ENCODE data around the gene SPAG4. TPM values are rescaled to one million over a fixed set of nuclear protein-coding genes. Genes with fewer than 3 reads are reported as not detected.

SPAG4 gene
- total RNA-seq, 2 experiments from 2014 or later = 2.6 to 5.0 TPM

GRCh38 chr20:35627121-35627520 is 11.5 kb downstream of the SPAG4 start:
- Mint-ChIP-seq H3K4me3 (no peak overlapping the region), H3K36me3 (ENCODE audit: low read depth) (peaks cover 43% of the 10 kb centered on the region), H3K9me3 (ENCODE audit: insufficient read depth) (no peaks in the 10 kb centered on the region), H3K27ac (no peak overlapping the region), H3K27me3 (ENCODE audit: low read depth) (no peaks in the 10 kb centered on the region), H3K4me1 (ENCODE audit: low read depth) (no peaks in the 10 kb centered on the region)
- ChIA-PET POLR2A (no interaction called here), CTCF (interaction anchor here (1.0 kb wide), 1 partner anchor 8 kb away, joined by 6 read pairs; no protein-coding TSS in a partner anchor)
- no peak for ATAC-seq
- no peak for DNase-seq

GRCh38 chr20:35629427-35630145 is 14.0 kb downstream of the SPAG4 start:
- Mint-ChIP-seq H3K4me1 (ENCODE audit: low read depth) (no peaks in the 10 kb centered on the region), H3K4me3 (no peak overlapping the region), H3K9me3 (ENCODE audit: insufficient read depth) (no peaks in the 10 kb centered on the region), H3K36me3 (ENCODE audit: low read depth) (peaks cover 45% of the 10 kb centered on the region), H3K27ac (no peak overlapping the region), H3K27me3 (ENCODE audit: low read depth) (no peaks in the 10 kb centered on the region)
- CTCF ChIA-PET = interaction anchor here (4.2 kb wide), 1 partner anchor 11 kb away, joined by 24 read pairs; no protein-coding TSS in a partner anchor
- POLR2A ChIA-PET = interaction anchor here (0.6 to 1.7 kb wide), 4 partner anchors 9 to 72 kb away, joined by 3 to 10 read pairs (median 3); no protein-coding TSS in a partner anchor
- DNase-seq = no peak
- ATAC-seq = no peak

- ChIA-PET POLR2A (interaction anchor here (0.9 to 1.7 kb wide), 2 partner anchors 10 to 31 kb away, joined by 3 to 10 read pairs; no protein-coding TSS in a partner anchor), CTCF (interaction anchor here (1.2 to 4.2 kb wide), 2 partner anchors 12 to 30 kb away, joined by 5 to 24 read pairs; no protein-coding TSS in a partner anchor)
- DNase-seq (no peak), ATAC-seq (no peak)
- Mint-ChIP-seq H3K4me1 (ENCODE audit: low read depth) (no peaks in the 10 kb centered on the region), H3K27ac (no peak overlapping the region), H3K27me3 (ENCODE audit: low read depth) (no peaks in the 10 kb centered on the region), H3K4me3 (no peak overlapping the region), H3K36me3 (ENCODE audit: low read depth) (peaks cover 42% of the 10 kb centered on the region), H3K9me3 (ENCODE audit: insufficient read depth) (no peaks in the 10 kb centered on the region)
Measured at GRCh38 chr20:35630636-35631035, 15.0 kb downstream of the SPAG4 start.

GRCh38 chr20:35632539-35633115 is 17.0 kb downstream of the SPAG4 start:
- H3K27me3 Mint-ChIP-seq (ENCODE audit: low read depth) = no peaks in the 10 kb centered on the region
- DNase-seq (no peak), ATAC-seq (no peak)
- H3K27ac Mint-ChIP-seq = no peak overlapping the region
- H3K36me3 Mint-ChIP-seq (ENCODE audit: low read depth) = peaks cover 30% of the 10 kb centered on the region
- CTCF ChIA-PET = interaction anchor here (4.2 kb wide), 1 partner anchor 14 kb away, joined by 24 read pairs; no protein-coding TSS in a partner anchor
- H3K4me1 Mint-ChIP-seq (ENCODE audit: low read depth) = no peaks in the 10 kb centered on the region
- H3K4me3 Mint-ChIP-seq = no peak overlapping the region
- POLR2A ChIA-PET = no interaction called here
- H3K9me3 Mint-ChIP-seq (ENCODE audit: insufficient read depth) = no peaks in the 10 kb centered on the region

GRCh38 chr20:35635652-35636051 is 20.0 kb downstream of the SPAG4 start:
- DNase-seq = no peak
- peaks cover 13% of the 10 kb centered on the region for H3K36me3 Mint-ChIP-seq (ENCODE audit: low read depth)
- ChIA-PET POLR2A (no interaction called here), CTCF (interaction anchor here (1.4 to 2.0 kb wide), 2 partner anchors 16 to 35 kb away, joined by 4 to 6 read pairs; no protein-coding TSS in a partner anchor)
- H3K9me3 Mint-ChIP-seq (ENCODE audit: insufficient read depth) = no peaks in the 10 kb centered on the region
- no peak overlapping the region for H3K27ac Mint-ChIP-seq
- no peak for ATAC-seq
- peaks cover 10% of the 10 kb centered on the region for H3K4me1 Mint-ChIP-seq (ENCODE audit: low read depth)
- no peak overlapping the region for H3K4me3 Mint-ChIP-seq
- H3K27me3 Mint-ChIP-seq (ENCODE audit: low read depth) = no peaks in the 10 kb centered on the region

- Mint-ChIP-seq H3K27me3 (ENCODE audit: low read depth) (no peaks in the 10 kb centered on the region), H3K4me1 (ENCODE audit: low read depth) (peaks cover 14% of the 10 kb centered on the region), H3K36me3 (ENCODE audit: low read depth) (peaks cover 9% of the 10 kb centered on the region), H3K4me3 (no peak overlapping the region), H3K27ac (no peak overlapping the region), H3K9me3 (ENCODE audit: insufficient read depth) (no peaks in the 10 kb centered on the region)
- DNase-seq (no peak), ATAC-seq (no peak)
- ChIA-PET CTCF (interaction anchor here (1.4 kb wide), 1 partner anchor 35 kb away, joined by 4 read pairs; no protein-coding TSS in a partner anchor), POLR2A (no interaction called here)
Measured at GRCh38 chr20:35636095-35636494, 20.5 kb downstream of the SPAG4 start.

- DNase-seq (no peak), ATAC-seq (no peak)
- CTCF ChIA-PET = interaction anchor here (1.4 kb wide), 1 partner anchor 18 kb away, joined by 8 read pairs; no protein-coding TSS in a partner anchor
- no peaks in the 10 kb centered on the region for H3K9me3 Mint-ChIP-seq (ENCODE audit: insufficient read depth)
- H3K27me3 Mint-ChIP-seq (ENCODE audit: low read depth) = no peaks in the 10 kb centered on the region
- POLR2A ChIA-PET = no interaction called here
- H3K36me3 Mint-ChIP-seq (ENCODE audit: low read depth) = peaks cover 8% of the 10 kb centered on the region
- H3K4me3 Mint-ChIP-seq = no peak overlapping the region
- H3K4me1 Mint-ChIP-seq (ENCODE audit: low read depth) = peaks cover 20% of the 10 kb centered on the region
- no peak overlapping the region for H3K27ac Mint-ChIP-seq
Measured at GRCh38 chr20:35637276-35637675, 21.6 kb downstream of the SPAG4 start.

GRCh38 chr20:35638751-35639150 is 23.1 kb downstream of the SPAG4 start:
- Mint-ChIP-seq H3K4me3 (no peak overlapping the region), H3K36me3 (ENCODE audit: low read depth) (peaks cover 9% of the 10 kb centered on the region), H3K4me1 (ENCODE audit: low read depth) (peaks cover 30% of the 10 kb centered on the region), H3K9me3 (ENCODE audit: insufficient read depth) (no peaks in the 10 kb centered on the region), H3K27ac (no peak overlapping the region), H3K27me3 (ENCODE audit: low read depth) (no peaks in the 10 kb centered on the region)
- ChIA-PET CTCF (interaction anchor here (1.3 kb wide), 1 partner anchor 20 kb away, joined by 3 read pairs; no protein-coding TSS in a partner anchor), POLR2A (interaction anchor here (0.7 kb wide), 1 partner anchor 125 kb away, joined by 3 read pairs; no protein-coding TSS in a partner anchor)
- no peak for ATAC-seq
- no peak for DNase-seq

GRCh38 chr20:35640724-35641123 is 25.1 kb downstream of the SPAG4 start:
- ChIA-PET POLR2A (no interaction called here), CTCF (interaction anchor here (1.2 kb wide), 1 partner anchor 22 kb away, joined by 3 read pairs; no protein-coding TSS in a partner anchor)
- Mint-ChIP-seq H3K27me3 (ENCODE audit: low read depth) (no peaks in the 10 kb centered on the region), H3K9me3 (ENCODE audit: insufficient read depth) (no peaks in the 10 kb centered on the region), H3K4me1 (ENCODE audit: low read depth) (peaks cover 46% of the 10 kb centered on the region), H3K27ac (peak overlapping the region; percentile 12), H3K4me3 (no peak overlapping the region), H3K36me3 (ENCODE audit: low read depth) (peaks cover 22% of the 10 kb centered on the region)
- ATAC-seq (no peak), DNase-seq (no peak)

GRCh38 chr20:35641743-35642142 is 26.1 kb downstream of the SPAG4 start:
- Mint-ChIP-seq H3K4me1 (ENCODE audit: low read depth) (peaks cover 54% of the 10 kb centered on the region), H3K9me3 (ENCODE audit: insufficient read depth) (no peaks in the 10 kb centered on the region), H3K36me3 (ENCODE audit: low read depth) (peaks cover 23% of the 10 kb centered on the region), H3K27me3 (ENCODE audit: low read depth) (no peaks in the 10 kb centered on the region), H3K27ac (no peak overlapping the region), H3K4me3 (no peak overlapping the region)
- ATAC-seq = no peak
- ChIA-PET CTCF (interaction anchor here (1.1 to 1.2 kb wide), 2 partner anchors 23 to 138 kb away, joined by 3 read pairs; no protein-coding TSS in a partner anchor), POLR2A (interaction anchor here (0.7 to 1.1 kb wide), 2 partner anchors 23 to 367 kb away, joined by 3 to 4 read pairs; partner anchors contain the start of genes CPNE1 and RBM12)
- no peak for DNase-seq

GRCh38 chr20:35643045-35643444 is 27.4 kb downstream of the SPAG4 start:
- CTCF ChIA-PET = interaction anchor here (1.8 kb wide), 1 partner anchor 21 kb away, joined by 4 read pairs; the partner anchor contains the start of genes CPNE1 and RBM12
- H3K4me3 Mint-ChIP-seq = no peak overlapping the region
- DNase-seq (no peak), ATAC-seq (no peak)
- POLR2A ChIA-PET = interaction anchor here (0.6 kb wide), 1 partner anchor 723 kb away, joined by 3 read pairs; no protein-coding TSS in a partner anchor
- peaks cover 30% of the 10 kb centered on the region for H3K36me3 Mint-ChIP-seq (ENCODE audit: low read depth)
- peaks cover 57% of the 10 kb centered on the region for H3K4me1 Mint-ChIP-seq (ENCODE audit: low read depth)
- no peaks in the 10 kb centered on the region for H3K9me3 Mint-ChIP-seq (ENCODE audit: insufficient read depth)
- H3K27me3 Mint-ChIP-seq (ENCODE audit: low read depth) = no peaks in the 10 kb centered on the region
- peak overlapping the region; percentile 26 for H3K27ac Mint-ChIP-seq

Measured in activated CD8-positive, alpha-beta T cell treated with anti-CD3 and anti-CD28 coated beads, Interleukin-2, amount 10 ng/mL, durations not matched to agents 7 days and 5 days (primary cell).